SU-DHL-6 (cell line): ENCODE results near the gene AOC1.

Experiments used
- CTCF ChIP-seq: fragments of 200-600 bp; sonication (generic); IDR thresholded peaks from one replicate; pipeline ENCODE4 v1.5.1; 2017; ENCODE audit warnings: antibody characterized with exemption, mild to moderate bottlenecking, low read length, moderate library complexity; ENCODE audit not compliant: insufficient read depth, poor library complexity, severe bottlenecking
- EZH2phosphoT487 ChIP-seq: fragments of 200-600 bp; sonication (generic), shearing (Covaris generic); conservative IDR thresholded peaks from 2 replicates; pipeline ENCODE4 v1.6.1; 2018; ENCODE audit warnings: mild to moderate bottlenecking, antibody characterized with exemption, low read length, moderate library complexity, mixed read lengths

GRCh38 chr7:150897502-150898474 lies 45.5 kb downstream of the AOC1 start:
- TF ChIP-seq CTCF: no peak
- no peak for TF ChIP-seq EZH2phosphoT487
